Endothelial cell of hepatic sinusoid (primary cell): ENCODE data around the gene TOR4A.

Experiments
- in situ Hi-C: cut with HindIII; loops from 2 replicates; pipeline ENCODE4 v1.10.0; 2017; ENCODE audit warnings: low sequenced_read_pairs

The TOR4A gene

GRCh38 chr9:137304383-137305059 is 27.0 kb downstream of the TOR4A start:
- in situ Hi-C loops = no loop called here

- in situ Hi-C loops = no loop called here
Measured at GRCh38 chr9:137305060-137305797, 27.7 kb downstream of the TOR4A start.

- in situ Hi-C loops = no loop called here
Measured at GRCh38 chr9:137305798-137306065, 28.2 kb downstream of the TOR4A start.

GRCh38 chr9:137306066-137306849 is 28.7 kb downstream of the TOR4A start:
- in situ Hi-C loops = no loop called here

- in situ Hi-C loops = no loop called here
Measured at GRCh38 chr9:137306850-137307254, 29.3 kb downstream of the TOR4A start.

- in situ Hi-C loops = no loop called here
Measured at GRCh38 chr9:137307255-137308056, 29.9 kb downstream of the TOR4A start.

GRCh38 chr9:137308057-137308619 is 30.6 kb downstream of the TOR4A start:
- in situ Hi-C loops = no loop called here

GRCh38 chr9:137309368-137310188 is 32.1 kb downstream of the TOR4A start:
- in situ Hi-C loops = loop anchor here (10.0 kb wide), 1 partner anchor 105 kb away; no protein-coding TSS in a partner anchor

- in situ Hi-C loops = loop anchor here (10.0 kb wide), 1 partner anchor 104 kb away; no protein-coding TSS in a partner anchor
Measured at GRCh38 chr9:137310189-137311052, 32.9 kb downstream of the TOR4A start.

GRCh38 chr9:137311171-137311985 is 33.9 kb downstream of the TOR4A start:
- in situ Hi-C loops = loop anchor here (10.0 kb wide), 1 partner anchor 103 kb away; no protein-coding TSS in a partner anchor

- in situ Hi-C loops = loop anchor here (10.0 kb wide), 1 partner anchor 103 kb away; no protein-coding TSS in a partner anchor
Measured at GRCh38 chr9:137311986-137312851, 34.7 kb downstream of the TOR4A start.

GRCh38 chr9:137312852-137313325 is 35.4 kb downstream of the TOR4A start:
- in situ Hi-C loops = loop anchor here (10.0 kb wide), 1 partner anchor 102 kb away; no protein-coding TSS in a partner anchor

- in situ Hi-C loops = loop anchor here (10.0 kb wide), 1 partner anchor 101 kb away; no protein-coding TSS in a partner anchor
Measured at GRCh38 chr9:137313326-137313936, 35.9 kb downstream of the TOR4A start.

GRCh38 chr9:137313956-137314560 is 36.5 kb downstream of the TOR4A start:
- in situ Hi-C loops = loop anchor here (10.0 kb wide), 1 partner anchor 101 kb away; no protein-coding TSS in a partner anchor
